GM19324 (cell line): Measurements from ENCODE around the gene ADK.
"Not testable (repeated sequence)": the region's sequence is repeated elsewhere in the genome, so short reads cannot be mapped to it uniquely, and the experiment has no call there.

Experiments
- ATAC-seq: cut with Tn5 transposase; IDR thresholded peaks from one replicate; pipeline ENCODE4 v1.9.1; 2021; ENCODE audit warnings: mild to moderate bottlenecking, moderate library complexity; ENCODE audit not compliant: unreplicated experiment, low FRiP score

Gene ADK

DNA sequence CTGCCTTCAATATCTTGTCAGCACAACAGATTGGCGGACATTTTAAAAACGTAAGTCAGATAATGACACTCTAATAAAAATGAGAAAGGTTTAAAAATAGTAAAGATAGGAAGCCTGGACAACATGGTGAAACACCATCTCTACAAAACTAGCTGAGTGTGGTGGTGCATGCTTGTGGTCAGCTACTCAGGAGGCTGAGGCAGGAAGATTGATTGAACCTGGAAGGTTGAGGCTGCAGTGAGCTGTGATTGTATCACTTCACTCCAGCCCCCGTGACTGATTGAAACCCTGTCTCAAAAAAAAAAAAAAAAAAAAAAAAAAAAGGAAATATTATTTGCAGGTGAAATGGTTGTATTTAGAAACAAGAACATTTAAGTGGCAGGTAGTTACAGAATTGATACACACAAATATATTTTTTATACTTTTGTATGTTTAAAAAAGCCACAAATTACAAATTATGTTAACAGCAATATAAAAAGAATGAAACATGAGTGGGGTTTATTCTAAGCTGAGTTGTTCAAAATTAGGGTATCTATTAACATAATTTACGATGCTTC, 141.9 kb downstream of the ADK start:
- no peak for ATAC-seq

DNA sequence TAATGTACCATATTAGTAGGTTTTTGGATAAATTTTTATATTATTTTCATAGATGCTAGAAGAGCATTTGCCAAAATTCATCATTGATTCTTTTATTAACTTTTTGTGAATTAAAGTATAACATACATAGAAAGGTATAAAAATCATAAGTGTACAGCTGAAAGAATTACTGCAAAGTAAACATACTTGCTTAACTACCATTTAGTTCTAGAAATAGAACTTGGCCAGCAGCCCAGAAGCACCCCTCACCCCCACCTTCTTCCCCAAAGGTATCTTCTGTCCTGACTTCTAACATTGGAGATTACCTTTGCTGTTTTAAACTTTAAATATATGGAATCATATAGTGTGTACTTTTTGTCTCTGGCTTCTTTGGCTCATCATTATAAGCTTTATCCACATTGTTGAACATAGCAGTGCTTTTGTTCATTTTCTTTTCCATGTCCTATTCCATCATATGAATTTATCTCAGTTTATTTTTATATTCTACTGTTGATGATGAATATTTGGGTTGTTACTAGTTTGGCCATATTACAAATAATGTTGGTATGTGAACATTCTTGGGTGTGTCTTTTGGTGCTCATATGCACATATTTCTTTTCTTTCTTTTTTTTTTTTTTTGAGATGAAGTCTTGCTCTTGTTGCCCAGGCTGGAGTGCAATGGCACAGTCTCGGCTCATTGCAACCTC, 142.8 kb downstream of the ADK start:
- ATAC-seq, result no peak

DNA sequence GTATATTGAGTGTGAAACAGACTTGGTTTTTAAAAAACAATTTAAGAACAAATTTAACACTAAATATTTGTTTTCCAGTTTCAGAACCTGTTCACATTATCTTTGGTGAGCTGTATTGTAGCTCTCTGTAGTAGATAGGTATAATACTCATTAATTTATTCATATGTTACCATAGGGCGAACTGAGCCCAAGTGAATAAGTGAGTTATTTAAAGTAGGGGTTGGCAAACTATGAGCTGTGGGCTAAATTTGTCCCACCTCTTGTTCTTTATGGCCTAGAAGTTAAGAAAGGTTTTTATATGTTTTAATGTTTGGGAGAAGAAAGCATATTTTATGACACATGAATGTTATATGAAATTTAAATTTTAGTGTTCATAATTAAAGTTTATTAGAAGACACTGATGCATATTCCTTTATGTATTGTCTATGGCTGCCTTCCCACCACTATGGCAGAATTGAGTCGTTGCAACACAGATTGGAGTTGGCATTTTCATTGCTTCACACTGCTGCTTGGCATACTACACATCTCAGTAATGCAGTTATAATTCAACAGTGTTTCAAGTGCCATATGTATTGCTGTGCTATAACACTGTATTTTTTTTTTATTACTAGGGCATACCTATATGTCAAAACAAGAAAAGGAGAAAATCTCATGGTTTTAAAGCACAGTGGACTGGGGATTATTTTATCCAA, 146.5 kb downstream of the ADK start:
- ATAC-seq, result no peak

DNA sequence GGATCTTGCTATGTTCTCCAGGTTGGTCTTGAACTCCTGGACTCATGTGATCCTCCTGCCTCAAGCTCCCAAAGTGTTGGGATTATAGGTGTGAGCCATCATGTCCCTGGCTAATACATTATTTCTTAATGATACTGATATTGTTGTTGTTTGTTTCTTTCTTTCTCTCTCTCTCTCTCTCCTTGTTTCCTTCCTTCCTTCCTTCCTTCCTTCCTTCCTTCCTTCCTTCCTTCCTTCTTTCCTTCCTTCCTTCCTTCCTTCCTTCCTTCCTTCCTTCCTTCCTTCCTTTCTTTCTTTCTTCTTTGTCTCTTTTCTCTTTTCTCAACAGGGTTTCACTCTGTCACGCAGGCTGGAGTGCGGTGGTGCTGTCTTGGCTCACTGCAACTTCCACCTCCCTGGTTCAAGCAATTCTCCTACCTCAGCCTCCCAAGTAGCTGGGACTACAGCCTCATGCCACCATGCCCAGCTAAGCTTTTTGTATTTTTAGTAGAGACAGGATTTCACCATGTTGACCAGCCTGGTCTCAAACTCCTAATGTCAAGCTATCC, 149.1 kb downstream of the ADK start:
- ATAC-seq, result not testable (repeated sequence)

DNA sequence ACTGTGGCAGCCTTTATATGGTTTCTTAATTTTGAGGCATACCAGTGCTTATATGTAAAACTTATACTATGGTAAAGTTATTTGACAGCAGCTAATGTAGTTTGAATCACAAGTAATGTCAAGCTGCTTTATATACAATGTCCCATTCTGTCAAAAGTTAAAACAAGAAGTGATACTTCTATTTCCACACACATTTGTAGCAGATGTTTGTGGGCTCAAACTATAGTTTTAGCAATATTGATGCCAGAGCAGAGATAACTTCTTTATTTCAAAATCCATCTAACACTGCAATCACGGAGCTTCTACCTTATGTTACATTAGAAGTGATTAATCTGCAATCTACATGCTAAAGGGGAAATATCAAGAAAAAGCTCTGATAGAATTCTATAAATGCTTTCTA, 149.6 kb downstream of the ADK start:
- ATAC-seq, result no peak

DNA sequence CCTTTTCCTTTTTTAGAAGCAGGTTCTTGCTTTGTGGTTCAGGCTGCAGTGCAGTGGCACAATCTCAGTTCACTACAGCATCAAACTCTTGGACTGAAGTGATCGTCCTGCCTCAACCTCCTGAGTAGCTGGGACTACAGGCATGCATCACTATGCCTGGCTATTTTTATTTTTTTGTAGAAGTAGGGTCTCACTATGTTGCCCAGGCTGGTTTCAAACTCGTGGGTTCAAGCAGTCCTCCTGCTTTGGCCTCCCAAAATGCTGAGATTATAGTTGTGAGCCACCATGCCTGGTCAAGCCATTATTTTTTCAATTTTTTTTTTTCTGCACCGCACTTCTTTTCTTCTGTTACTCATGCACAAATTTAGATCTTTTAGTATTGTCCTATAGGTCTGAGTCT, 154.7 kb downstream of the ADK start:
- ATAC-seq, result no peak

DNA sequence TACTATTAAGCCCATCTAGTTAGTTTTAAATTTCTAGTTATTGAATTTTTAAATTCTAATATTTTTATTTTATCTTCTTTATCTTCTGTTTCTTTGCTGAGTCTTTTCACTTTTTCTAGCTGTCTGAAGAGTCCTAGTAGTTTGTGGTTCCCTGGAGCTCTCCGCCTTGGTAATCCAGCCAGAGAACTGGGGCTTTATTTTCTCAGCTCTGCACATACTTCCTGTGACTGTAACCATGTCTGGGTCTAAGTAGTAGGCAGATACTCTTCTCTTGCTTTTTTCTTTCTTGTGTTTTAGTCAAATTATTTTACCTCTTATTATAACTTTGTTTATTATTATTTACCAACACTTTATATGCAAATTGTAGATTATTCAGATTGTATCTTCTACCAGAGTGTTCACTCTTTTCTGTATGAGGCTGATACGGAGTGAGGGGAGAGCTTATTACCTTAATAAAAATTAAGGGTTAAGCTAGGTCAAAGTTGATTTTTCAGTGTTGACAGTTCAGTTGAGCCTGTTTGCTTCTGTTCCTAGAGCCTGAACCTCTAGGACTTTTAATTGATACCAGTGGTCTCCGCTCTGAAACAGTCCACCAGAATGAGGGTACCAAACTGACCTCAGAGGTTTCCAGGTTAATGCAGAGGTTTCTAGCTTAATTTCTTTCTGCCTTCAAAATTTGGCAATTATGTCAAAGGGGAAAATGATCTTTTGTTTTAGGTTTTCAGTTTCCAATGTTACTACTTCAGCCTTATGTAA, 155.4 kb downstream of the ADK start:
- no peak for ATAC-seq

DNA sequence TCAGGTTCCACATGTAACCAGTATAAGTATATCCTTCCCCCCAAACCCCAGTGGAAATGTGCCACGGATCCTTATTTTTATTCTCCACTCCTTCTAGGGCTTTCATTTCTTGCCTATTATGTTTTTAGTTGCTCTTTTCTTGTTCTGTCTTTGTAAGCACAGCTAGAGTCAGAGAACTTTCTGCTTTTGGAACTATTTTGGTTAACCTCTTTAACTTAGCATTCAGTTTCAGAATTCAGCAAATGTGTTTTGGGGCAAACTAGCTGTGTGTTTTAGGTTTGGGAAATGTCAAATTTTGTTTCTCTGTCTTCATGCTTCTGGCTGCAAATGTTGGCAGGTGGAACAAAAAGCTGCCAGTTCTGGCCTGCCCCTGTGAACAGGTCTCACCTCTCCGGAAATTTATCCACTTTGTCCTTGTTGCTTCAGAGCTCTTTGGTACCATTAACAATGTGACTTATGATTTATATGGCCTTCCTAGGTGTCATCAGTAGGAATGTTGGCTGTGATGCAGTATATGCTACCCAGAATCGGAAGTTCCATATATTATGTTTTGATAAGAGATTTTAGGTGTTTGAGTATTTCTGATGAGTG, 156.1 kb downstream of the ADK start:
- no peak for ATAC-seq

DNA sequence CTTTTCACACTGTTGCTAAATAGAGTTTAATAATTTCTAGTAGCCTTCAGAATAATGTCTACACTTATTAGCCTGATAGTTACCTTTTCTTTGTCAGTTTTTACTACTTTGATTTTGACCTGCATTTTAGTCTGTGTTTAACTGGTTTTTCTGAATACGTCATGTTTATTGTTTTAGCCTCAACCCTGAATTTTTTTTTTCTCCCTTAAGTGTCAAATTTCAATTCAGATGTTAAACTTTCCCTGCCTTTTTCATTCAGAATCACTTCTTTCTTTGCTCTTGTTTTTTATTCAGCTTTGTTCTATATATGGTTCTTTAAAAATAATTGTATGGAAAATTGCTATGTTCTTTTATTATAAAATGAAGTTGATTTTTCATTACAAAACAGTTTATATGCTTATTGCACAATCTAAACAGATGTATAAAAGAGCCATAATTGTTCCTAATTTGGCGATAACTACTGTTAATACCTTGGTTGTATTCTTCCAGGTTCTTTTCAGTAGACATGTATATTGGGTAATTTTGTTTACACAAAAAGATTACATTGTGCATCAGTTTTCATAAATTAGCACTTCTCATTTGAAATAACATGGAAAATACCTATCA, 159.7 kb downstream of the ADK start:
- ATAC-seq, result no peak

DNA sequence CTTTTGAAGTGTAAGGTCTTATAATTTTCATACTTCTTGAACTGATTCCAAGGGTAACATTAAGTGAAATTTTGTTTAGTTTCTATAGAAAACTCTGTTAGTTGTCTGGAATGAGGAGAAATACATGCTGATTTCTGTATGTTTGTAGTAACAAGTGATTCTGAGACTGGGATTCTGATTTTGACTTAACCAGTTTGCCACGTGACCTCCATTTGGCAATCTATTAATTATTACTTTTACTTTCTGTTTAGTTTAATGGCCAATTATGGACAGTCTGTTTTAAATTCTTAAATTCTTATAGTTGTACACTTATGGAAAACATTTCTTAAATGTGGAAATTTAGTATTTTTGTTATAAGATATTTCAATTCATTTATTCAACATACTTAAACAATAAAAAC, 163.1 kb downstream of the ADK start:
- no peak for ATAC-seq

DNA sequence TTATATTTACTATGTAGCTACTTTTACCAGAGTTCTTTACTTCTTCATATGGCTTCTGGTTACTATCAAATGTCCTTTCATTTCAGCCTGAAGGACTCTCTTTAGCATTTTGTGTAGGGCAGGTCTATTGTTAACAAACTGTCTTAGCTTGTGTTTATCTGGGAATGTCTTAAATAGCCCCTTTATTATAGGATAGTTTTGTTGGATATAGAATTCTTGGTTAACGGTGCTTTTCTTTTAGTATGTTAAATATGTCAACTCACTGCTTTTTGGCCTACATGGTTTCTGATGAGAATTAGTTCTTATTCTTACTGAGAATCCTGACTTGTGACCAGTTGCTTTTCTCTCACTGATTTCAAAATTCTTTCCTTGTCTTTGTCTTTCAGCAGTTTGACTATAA, 169.0 kb downstream of the ADK start:
- ATAC-seq, result no peak

DNA sequence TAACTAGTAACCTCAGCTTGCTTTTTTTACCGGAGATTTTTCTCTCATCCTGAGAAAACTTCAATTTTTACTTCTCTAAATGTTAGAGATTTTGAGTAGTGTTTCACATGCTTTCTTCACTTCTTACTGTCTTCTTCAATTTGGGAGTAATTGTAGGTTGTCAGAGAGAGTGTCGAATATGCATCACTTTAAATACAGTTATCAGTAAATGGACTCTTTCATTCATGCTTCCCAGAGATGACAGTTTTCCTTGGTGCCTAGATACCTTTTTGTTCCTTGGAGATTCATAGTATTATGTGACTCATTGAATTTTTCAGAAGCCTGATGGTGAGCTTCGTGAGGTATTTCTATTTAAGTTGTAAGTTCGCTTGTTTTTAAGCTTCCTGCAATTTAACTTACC, 169.7 kb downstream of the ADK start:
- ATAC-seq, result no peak

DNA sequence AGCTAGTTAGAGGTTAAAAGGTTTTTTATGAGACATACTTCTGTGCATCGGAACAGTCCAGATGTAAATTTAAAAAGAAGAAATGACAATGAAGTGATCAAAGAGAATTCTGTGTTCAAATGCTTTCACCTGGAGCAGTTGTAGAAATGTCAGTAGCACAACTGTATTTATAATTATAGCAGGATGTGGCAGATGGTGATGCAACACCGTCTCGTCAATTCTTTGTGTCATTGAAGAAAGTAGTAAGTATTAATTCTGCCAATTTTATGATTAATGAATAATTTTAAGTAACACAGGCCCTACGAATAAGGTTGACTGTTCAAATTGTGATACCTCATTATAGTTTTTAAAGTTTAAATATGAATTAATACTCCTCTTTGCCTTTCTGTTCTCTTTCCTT, 171.1 kb downstream of the ADK start:
- ATAC-seq, result no peak

DNA sequence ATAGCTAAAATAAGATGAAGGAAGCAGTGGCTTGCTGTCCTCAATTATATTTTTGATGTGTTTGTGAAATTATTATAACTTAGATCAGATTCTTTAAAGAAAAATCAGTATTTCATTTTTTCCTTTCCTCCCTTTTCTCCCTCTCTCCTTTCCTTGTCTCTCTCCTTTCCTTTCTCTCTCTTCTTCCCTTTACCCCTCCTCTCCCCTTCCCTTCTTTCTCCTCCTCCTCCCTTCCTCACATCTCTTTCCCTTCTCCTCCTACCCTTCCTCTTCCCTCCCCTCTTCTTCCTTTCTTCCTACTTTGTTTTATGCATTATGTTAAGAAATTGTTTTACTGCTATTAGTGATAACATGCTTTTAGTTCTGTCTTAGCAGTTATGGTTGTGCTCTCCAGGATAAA, 171.5 kb downstream of the ADK start:
- ATAC-seq, result no peak

DNA sequence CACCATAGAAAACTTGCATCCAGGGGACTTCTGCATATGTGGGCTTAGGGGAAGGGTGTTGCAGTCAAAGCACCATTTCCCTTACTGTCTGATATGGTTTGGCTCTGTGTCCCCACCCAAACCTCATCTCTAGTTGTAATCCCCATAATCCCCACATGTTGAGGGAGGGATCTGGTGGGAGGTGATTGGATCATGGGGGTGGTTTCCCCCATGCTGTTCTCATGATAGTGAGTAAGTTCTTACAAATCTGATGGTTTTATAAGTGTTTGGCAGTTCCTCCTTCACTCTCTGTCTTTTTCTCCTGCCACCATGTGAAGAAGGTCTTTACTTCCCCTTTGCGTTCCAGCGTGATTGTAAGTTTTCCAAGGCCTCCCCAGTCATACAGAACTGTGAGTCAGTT, 177.4 kb downstream of the ADK start:
- ATAC-seq, result no peak

DNA sequence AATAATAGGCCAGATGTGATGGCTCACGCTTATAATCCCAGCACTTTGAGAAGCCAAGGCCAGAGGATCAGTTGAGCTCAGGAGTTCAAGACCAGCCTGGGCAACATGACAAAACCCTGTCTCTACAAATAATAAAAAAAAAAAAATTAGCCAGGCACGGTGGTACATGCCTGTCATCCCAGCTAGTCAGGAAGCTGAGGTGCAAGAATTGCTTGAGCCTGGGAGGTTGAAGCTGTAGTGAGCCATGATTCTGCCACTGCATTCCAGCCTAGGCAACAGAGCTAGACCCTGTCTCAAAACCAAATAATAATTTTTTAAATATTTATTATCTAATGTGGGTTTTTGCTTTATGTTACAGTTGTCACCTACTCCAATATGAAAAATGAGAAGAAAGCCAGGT, 178.9 kb downstream of the ADK start:
- no peak for ATAC-seq

DNA sequence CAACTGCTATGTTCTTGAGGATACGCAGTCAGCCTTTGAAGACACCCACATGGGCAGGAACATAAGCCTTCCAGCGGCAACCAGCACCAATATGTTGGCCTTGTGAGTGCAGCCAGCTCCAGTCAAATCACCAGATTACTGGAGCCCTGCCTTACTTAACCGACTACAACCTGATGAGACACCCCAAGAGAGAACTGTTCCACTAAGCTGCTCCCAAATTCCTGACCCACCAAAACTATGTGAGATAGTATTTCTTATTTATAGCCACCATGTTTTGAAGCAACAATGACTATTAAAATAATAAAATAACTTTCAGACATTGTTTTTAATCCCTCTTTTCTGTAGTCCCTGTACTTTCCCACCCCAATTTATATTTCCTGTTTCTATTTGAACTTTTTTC, 179.6 kb downstream of the ADK start:
- no peak for ATAC-seq

DNA sequence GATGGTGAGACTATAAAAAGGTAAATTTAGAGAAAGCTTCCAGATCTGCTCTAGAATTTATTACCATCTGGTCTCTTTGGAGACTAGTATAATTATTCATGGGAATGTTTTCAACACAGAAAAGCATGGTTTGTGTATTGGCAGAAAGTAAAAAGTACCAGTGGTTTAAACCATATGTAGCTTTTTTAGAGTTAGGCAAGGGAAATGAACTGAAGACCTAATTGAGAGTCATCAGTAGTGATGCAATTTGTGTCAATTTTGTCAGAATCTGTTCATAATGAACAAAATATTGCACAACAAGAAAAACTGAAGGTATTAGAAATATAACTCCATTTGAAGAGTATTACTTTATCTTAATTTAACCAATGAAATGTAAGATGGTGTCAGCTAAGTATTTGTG, 181.4 kb downstream of the ADK start:
- no peak for ATAC-seq

DNA sequence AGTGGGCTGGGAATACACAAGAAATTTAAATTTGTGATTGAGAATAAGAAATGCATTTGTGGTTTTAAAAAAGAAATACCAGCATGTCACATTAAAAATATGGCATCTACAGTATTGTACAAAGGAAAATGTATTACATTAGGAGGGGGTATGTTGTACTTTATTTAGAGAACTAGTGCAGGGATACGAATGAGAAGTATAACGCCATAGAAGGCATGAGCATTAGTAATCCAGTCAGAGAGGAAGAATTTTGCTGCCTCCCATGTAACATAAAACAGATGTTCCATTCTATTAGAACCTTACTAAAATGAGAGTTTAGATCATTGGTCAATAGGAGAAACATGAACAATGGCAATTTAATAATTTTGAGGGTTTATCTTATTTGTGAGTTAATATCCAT, 182.2 kb downstream of the ADK start:
- ATAC-seq, result no peak

DNA sequence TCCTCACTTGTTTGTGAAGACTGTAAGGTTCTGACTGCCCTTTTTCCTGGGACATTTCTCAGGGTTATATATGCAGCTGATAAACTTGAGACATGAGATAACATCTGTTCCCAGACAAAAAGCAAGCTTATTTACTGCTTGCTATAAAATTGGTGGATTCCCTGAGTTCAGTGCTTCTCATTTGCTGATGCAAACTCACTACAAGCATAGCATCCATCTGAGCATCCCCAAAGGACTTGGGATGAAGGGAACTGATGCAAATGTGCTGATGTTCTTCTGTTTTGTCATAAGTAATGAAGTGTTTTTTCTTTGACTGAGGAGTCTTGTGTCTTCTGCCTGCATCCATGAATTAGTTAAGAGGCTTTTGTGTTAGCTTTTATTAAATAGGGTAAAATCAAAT, 183.2 kb downstream of the ADK start:
- no peak for ATAC-seq
